K562 (cell line): ENCODE results near the gene NRSN2. TPM values are rescaled to one million over a fixed set of nuclear protein-coding genes. Genes with fewer than 3 reads are reported as not detected.

Source experiments
- BMI1 ChIP-seq: fragments of 150-350 bp; IDR thresholded peaks from 2 replicates; pipeline ENCODE4 v1.6.1; 2014; ENCODE audit warnings: low read length
- CBX2 ChIP-seq: fragments of 200-600 bp; sonication (generic); IDR thresholded peaks from one replicate; pipeline ENCODE4 v1.6.1; 2012; ENCODE audit warnings: mild to moderate bottlenecking, low read length, inconsistent platforms; ENCODE audit not compliant: insufficient read depth, poor library complexity, severe bottlenecking
- CEBPB ChIP-seq: fragments of 450-650 bp; IDR thresholded peaks from 2 replicates; pipeline ENCODE4 v1.6.1; 2016; ENCODE audit warnings: missing genetic modification characterization, missing compliant biosample characterization
- CHD2 ChIP-seq: IDR thresholded peaks from 2 replicates; pipeline ENCODE4 v1.6.1; 2011; ENCODE audit warnings: low read depth, low read length
- FOXP1 ChIP-seq: sonication (generic); formaldehyde crosslinking; IDR thresholded peaks from 2 replicates; pipeline ENCODE4 v1.8.0; 2022; ENCODE audit warnings: mild to moderate bottlenecking, missing genetic modification reagents
- HMG20B ChIP-seq: fragments of 250-450 bp; sonication (Bioruptor Pico); IDR thresholded peaks from 2 replicates; pipeline ENCODE4 v1.5.0; 2021; ENCODE audit warnings: mild to moderate bottlenecking
- KDM5B ChIP-seq: fragments of 200-600 bp; sonication (generic); IDR thresholded peaks from 2 replicates; pipeline ENCODE4 v1.6.1; 2012; ENCODE audit warnings: low read depth, mild to moderate bottlenecking, moderate library complexity, low read length, control low read depth, inconsistent platforms; ENCODE audit not compliant: insufficient replicate concordance
- LARP7 ChIP-seq: fragments of 450-650 bp; IDR thresholded peaks from 2 replicates; pipeline ENCODE4 v1.6.1; 2016
- MAFF ChIP-seq: IDR thresholded peaks from 2 replicates; pipeline ENCODE4 v1.6.1; 2012; ENCODE audit warnings: low read length, improper control_type of control experiment
- MED1 ChIP-seq: sonication (generic); formaldehyde crosslinking; IDR thresholded peaks from 2 replicates; pipeline ENCODE4 v1.8.1; 2023; ENCODE audit warnings: missing genetic modification reagents, borderline replicate concordance
- MITF ChIP-seq: IDR thresholded peaks from 2 replicates; pipeline ENCODE4 v1.6.1; 2014; ENCODE audit warnings: antibody characterized with exemption
- NELFE ChIP-seq: IDR thresholded peaks from 2 replicates; pipeline ENCODE4 v1.6.1; 2011; ENCODE audit warnings: mild to moderate bottlenecking; ENCODE audit not compliant: insufficient read depth, insufficient read length
- NFIC ChIP-seq: fragments of 450-650 bp; IDR thresholded peaks from 2 replicates; pipeline ENCODE4 v1.6.1; 2017; ENCODE audit warnings: mild to moderate bottlenecking, inconsistent platforms
- NFRKB ChIP-seq: fragments of 450-650 bp; IDR thresholded peaks from 2 replicates; pipeline ENCODE4 v1.6.1; 2016; ENCODE audit warnings: low read depth
- PTRF ChIP-seq: fragments of 450-650 bp; IDR thresholded peaks from 2 replicates; pipeline ENCODE4 v1.6.1; 2016; ENCODE audit warnings: mild to moderate bottlenecking, missing genetic modification characterization, missing compliant biosample characterization
- RBBP5 ChIP-seq: fragments of 200-600 bp; sonication (generic); IDR thresholded peaks from 2 replicates; pipeline ENCODE4 v1.6.1; 2012; ENCODE audit warnings: borderline replicate concordance, mild to moderate bottlenecking, low read length, control low read depth, inconsistent platforms; ENCODE audit not compliant: insufficient read depth, poor library complexity, severe bottlenecking
- SNRNP70 ChIP-seq: fragments of 200-400 bp; formaldehyde crosslinking; optimal IDR thresholded peaks from 2 replicates; pipeline ENCODE3; 2017; ENCODE audit warnings: low read depth, low read length
- SOX6 ChIP-seq: fragments of 450-650 bp; IDR thresholded peaks from 2 replicates; pipeline ENCODE4 v1.6.1; 2014; ENCODE audit warnings: mild to moderate bottlenecking
- THAP12 ChIP-seq: fragments of 250-450 bp; sonication (Bioruptor Pico); IDR thresholded peaks from 2 replicates; pipeline ENCODE4 v1.9.0; 2021; ENCODE audit warnings: mild to moderate bottlenecking, inconsistent platforms
- ZMIZ1 ChIP-seq, 2 experiments: fragments of 150-350 bp in 1 of 2; IDR thresholded peaks; 2 replicates each; pipeline ENCODE4 v1.6.1; 2012 to 2016; ENCODE audit warnings: low read depth in 2 of 2, low read length in 2 of 2, mild to moderate bottlenecking in 1 of 2, moderate library complexity in 1 of 2
- ZNF175 ChIP-seq: fragments of 200-800 bp; sonication (Bioruptor generic); IDR thresholded peaks from 2 replicates; pipeline ENCODE4 v1.6.1; 2016; ENCODE audit warnings: low read depth, mild to moderate bottlenecking, missing genetic modification characterization, missing compliant biosample characterization
- ZNF431 ChIP-seq: sonication (generic); formaldehyde crosslinking; IDR thresholded peaks from 2 replicates; pipeline ENCODE4 v1.8.0; 2022; ENCODE audit warnings: mild to moderate bottlenecking, missing genetic modification reagents
- polyA plus RNA-seq, 8 experiments: library from polyadenylated mRNA; depleted of rRNA in 4 of 8; stranded (reverse) in 5 of 8; unstranded in 3 of 8; fragments of >200 nt; fragmentation: Nextera tagmentation in 2 of 8; fragmentation: Illumina TruSeq in 1 of 8; extraction: Ambion mirVana in 2 of 8; extraction: Trizol in 1 of 8; gene quantifications; 2 replicates each; pipeline versions ENCODE4 v1.2.1 to v1.2.3, GENCODE V29; 2011 to 2014; ENCODE audit warnings: inconsistent platforms in 1 of 8, missing spikeins in 1 of 8
- total RNA-seq, 7 experiments: library from RNA; depleted of rRNA in 6 of 7; stranded (reverse); fragments of >200 nt in 6 of 7; fragmentation: Illumina TruSeq in 2 of 7; extraction: Trizol in 2 of 7; gene quantifications; 2 replicates each; pipeline versions ENCODE4 v1.2.1 to v1.2.3, GENCODE V29; 2011 to 2021; ENCODE audit warnings: low replicate concordance in 1 of 7

The NRSN2 gene
- total and polyA plus RNA-seq, 9 of the 15 experiments (the other 6 are each of a cell fraction or from before 2014, with no cell fraction given) = 7.5 to 29.7 (median 11.1) TPM

GRCh38 chr20:362271-363254 lies 15.7 kb downstream of the NRSN2 start (continued):
- TF ChIP-seq CBX2 (no peak), NFRKB (peak; percentile 85), BMI1 (no peak), KDM5B (no peak), MITF (no peak), LARP7 (no peak), SNRNP70 (no peak), MED1 (CRISPR knock-in tag) (no peak), FOXP1 (peak; percentile 31; the same call in 1 of the 2 replicates), CHD2 (no peak), ZMIZ1 (IDR thresholded peaks at IDR 0.05; ENCODE audit: low read depth in 2 of 2, low read length in 2 of 2) (no peak), PTRF (tag) (no peak), SOX6 (no peak), CEBPB (tag) (peak; percentile 79), ZNF431 (no peak), THAP12 (CRISPR knock-in tag) (no peak), MAFF (no peak), NFIC (peak; percentile 92), ZNF175 (CRISPR knock-in tag) (peak; percentile 98), HMG20B (no peak), RBBP5 (no peak), NELFE (no peak)
